ENCODE measurements around the gene RBM24.

RBM24 gene

GRCh38 chr6:17281100-17281496, at the start of gene RBM24:
Gene RBM24, plus strand, starts transcription at chr6:17281361. Its CDS starts 221 bp downstream, at chr6:17281582.
- DNase-seq: peak; percentile 10

GRCh38 chr6:17233531-17233930, 47.6 kb upstream of the RBM24 start:
- no peak for DNase-seq

- no peak for DNase-seq
Observed at GRCh38 chr6:17237246-17237645, 43.9 kb upstream of the RBM24 start.

GRCh38 chr6:17239260-17239659, 41.9 kb upstream of the RBM24 start:
- DNase-seq: no peak

- DNase-seq: no peak
Observed at GRCh38 chr6:17240803-17241500, 40.2 kb upstream of the RBM24 start.

- DNase-seq: no peak
Observed at GRCh38 chr6:17242087-17242486, 39.1 kb upstream of the RBM24 start.

- DNase-seq: no peak
Observed at GRCh38 chr6:17250237-17250636, 30.9 kb upstream of the RBM24 start.

- no peak for DNase-seq
Observed at GRCh38 chr6:17251953-17252352, 29.2 kb upstream of the RBM24 start.

GRCh38 chr6:17258749-17259148, 22.4 kb upstream of the RBM24 start:
- DNase-seq: no peak

GRCh38 chr6:17265570-17265969, 15.6 kb upstream of the RBM24 start:
- no peak for DNase-seq

- no peak for DNase-seq
Observed at GRCh38 chr6:17267566-17267965, 13.6 kb upstream of the RBM24 start.

GRCh38 chr6:17268114-17268513, 13.0 kb upstream of the RBM24 start:
- DNase-seq: no peak

- no peak for DNase-seq
Observed at GRCh38 chr6:17269840-17270239, 11.3 kb upstream of the RBM24 start.

- no peak for DNase-seq
Observed at GRCh38 chr6:17271628-17272027, 9.5 kb upstream of the RBM24 start.

- no peak for DNase-seq
Observed at GRCh38 chr6:17276766-17277165, 4.4 kb upstream of the RBM24 start.

GRCh38 chr6:17277256-17277655, 3.9 kb upstream of the RBM24 start:
- DNase-seq: no peak

- no peak for DNase-seq
Observed at GRCh38 chr6:17278289-17279063, 2.7 kb upstream of the RBM24 start.

GRCh38 chr6:17280138-17280537, 1.0 kb upstream of the RBM24 start:
- DNase-seq: no peak

GRCh38 chr6:17280552-17281090, 540 bp upstream of the RBM24 start:
- DNase-seq: no peak

- no peak for DNase-seq
Observed at GRCh38 chr6:17281497-17282481, 628 bp downstream of the RBM24 start.

- no peak for DNase-seq
Observed at GRCh38 chr6:17283074-17283473, 1.9 kb downstream of the RBM24 start.

GRCh38 chr6:17289630-17290061, 8.5 kb downstream of the RBM24 start:
- no peak for DNase-seq

- no peak for DNase-seq
Observed at GRCh38 chr6:17291778-17292177, 10.6 kb downstream of the RBM24 start.

All from activated T-cell treated with anti-CD3 and anti-CD28 coated beads for 4 hours (primary cell).